ENCODE results near the gene SKIDA1.

SKIDA1 gene

DNA sequence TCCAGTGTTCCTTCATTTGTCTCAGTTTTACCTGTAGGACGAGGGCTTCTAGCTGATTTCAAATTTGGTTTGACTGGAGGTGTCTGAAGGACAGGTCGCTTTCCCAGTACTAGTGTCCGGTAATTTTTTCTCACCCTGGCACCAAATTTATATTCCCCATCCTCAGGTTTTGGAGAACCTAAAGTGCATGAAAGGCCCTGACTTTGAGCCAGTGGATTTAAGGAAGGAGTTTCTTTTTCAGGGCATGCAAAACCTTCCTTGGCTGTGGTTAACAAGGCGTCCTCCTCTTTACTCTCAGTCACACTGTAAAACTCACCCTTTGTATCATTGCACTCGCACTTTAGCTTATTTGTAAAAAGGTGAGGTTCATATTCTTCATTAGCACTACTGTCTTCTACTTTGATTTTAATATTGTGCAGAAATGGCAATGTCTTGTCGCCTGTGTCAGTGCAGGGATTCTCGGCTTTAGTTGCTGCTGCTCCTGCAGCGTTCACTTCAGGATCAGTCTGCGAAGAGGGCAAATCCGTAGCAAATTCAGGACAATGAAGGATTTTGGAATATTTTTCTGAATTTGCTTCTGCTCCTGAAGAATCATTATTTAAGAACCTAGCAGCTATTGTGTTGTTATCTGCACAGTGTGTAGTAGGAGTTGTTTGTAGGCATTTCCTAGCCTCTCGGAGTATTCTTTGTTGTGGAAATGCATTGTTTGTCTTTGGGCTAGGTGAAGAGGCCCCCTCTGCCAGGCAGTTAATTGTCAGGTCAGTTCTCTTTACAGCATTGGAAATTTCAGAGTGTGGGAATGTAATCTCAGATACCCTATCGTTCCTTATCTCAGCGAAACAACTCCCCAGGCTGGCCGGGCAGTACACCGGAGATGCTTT is 9.9 kb downstream of the SKIDA1 start:
- no peak for DNase-seq

DNA sequence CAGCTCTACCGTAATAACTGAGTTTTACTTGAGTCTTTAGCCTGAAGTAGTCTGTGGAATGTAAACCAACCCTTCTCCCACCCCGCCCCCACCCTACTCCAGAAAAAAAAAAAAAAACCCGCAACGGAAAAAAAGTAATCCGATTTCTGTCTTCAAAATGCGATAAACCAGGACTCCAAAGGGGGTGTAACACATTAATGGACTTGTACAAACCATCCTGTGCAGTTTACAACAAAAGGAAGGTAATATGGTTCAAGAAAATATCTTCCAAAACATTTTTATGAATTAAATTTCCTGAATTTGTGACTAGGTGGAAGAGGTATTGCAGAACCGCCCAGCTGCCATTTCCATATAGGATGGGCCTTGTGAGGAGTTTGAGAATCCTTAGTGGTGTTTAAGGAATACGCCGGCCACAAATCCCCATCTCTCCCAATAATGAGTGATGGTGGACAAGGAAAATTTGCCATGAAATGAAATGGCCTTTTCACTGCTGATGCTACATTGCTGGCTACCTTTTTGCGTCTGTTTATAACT is 10.6 kb downstream of the SKIDA1 start:
- DNase-seq: no peak

- DNase-seq: no peak
Measured at GRCh38 chr10:21514129-21514817, 11.2 kb downstream of the SKIDA1 start.

DNA sequence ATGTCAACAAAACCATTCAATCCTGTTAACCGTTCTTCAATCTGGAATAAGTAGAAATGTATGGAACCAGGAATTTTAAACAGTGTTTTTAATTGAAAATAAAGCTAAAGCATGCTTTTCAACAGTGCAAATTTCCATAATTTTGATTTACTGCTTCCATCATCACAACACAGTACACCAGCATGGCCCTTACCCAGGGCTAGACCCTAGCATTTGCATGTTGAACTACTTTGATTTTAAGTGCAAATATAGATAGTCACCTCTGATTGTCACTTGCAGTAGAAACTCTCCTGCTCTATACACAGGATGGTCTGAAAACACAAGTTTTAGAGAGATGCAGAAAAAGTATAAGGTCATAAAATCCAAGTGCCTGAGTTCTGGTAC is 12.1 kb downstream of the SKIDA1 start:
- DNase-seq: no peak

- DNase-seq: no peak
Measured at GRCh38 chr10:21512573-21513404, 12.7 kb downstream of the SKIDA1 start.

GRCh38 chr10:21511946-21512572 is 13.4 kb downstream of the SKIDA1 start:
- no peak for DNase-seq

DNA sequence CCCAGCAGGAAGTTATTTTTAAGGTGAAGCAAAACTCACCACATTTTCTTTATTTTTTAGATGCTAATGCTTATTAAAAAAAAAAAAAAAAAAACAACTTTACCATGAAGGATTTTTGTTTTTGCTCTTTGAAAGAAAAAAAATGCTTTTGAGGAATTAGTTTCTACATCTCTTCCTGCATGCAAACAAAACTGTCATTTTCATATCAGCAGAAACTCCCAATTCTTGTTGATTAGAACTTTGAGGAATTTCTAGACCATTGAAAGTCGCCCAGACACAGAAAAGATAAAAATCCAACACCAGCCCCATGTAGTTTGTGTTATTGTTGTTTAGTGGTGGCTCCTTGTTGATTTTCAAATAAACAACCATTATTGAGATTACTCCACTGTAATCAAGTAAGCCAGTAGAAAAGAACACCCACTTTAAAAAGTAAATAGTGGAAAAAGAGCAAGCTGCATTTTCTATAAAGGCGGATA is 14.3 kb downstream of the SKIDA1 start:
- no peak for DNase-seq

DNA sequence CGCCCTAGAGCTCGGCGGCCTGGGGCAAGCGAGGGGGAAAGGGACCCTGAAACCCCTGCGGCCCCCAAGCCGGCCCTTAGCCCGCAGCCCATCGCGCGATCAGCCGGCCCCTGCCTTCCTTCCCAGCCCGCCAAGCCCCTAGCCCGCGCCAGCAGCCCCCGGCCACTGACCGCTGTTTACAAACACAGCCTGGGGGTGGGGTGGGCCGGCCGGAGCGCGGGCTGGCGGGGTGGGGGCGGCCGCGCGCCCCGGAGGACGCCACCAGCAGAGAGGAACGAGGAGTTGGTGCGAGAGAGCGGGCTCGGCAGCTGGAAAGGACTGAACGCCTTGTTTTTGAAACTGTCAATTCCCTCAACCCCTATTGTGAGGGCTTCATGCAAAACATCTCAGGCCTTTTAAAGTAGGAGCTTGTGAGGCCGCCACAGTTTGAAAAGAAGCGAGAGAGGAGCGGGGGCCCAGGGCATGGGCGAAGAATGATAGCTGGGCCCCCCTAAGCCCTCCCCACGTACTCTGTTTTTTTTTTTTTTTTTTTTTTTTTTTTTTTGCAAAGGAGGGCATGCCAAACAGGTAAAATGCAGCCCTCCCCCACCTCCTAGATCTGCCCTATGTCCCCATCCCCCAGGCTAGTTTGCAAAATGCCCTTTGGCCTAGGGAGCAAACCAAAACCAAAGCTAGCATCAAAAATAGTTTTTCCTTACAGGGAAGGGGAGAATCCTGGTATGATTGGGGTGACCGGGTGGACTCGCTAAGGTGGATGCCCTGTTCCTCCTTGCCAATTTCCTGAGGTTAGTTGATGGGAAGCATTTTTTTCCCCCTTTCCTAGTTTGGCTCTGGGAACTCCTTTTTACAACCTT is 15.0 kb downstream of the SKIDA1 start:
- no peak for DNase-seq

DNA sequence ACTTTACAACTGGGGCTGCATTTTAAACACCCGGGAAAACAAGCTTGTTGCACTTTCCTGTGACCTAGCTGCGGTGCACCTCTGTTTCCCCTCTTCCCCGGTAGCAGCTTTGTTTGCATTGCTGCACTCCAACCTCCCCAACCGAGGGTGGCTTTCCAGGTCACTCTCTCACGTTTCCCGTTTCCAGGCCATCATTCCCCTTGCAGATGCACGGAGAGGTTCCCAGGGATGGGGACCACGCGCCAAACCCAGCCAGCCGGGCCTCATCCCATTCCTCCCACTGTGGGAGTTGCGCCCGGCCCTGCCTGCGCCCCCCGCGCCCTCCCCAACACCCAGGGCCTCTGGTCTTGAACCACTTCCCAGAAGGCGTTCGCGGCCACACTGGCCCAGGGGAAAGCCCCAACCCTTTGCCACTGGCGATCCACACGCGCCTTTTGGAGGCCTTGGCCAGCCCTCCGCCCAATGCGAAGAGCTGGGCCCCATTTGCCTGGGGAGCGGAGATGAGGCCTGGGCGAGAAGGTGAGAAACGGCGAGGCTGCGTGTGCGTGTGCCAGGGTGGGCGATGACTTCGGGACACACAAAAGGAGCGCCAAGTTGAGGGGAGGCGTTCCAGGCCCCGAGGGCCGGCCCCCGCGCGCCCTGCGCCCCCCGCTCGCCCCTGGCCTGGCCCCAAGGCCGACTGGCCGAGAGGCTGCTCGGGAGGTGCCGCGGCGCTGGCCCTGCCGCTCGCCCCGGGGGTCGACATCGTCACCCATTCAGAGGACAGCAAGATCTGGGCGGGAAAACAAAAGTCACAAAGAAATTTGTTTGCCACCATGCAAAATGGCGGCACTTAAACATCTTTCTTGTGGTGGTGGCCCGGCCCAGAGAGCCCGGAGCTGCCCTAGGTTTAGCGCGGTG is 15.9 kb downstream of the SKIDA1 start:
- DNase-seq: no peak

- no peak for DNase-seq
Measured at GRCh38 chr10:21508706-21509331, 16.7 kb downstream of the SKIDA1 start.

DNA sequence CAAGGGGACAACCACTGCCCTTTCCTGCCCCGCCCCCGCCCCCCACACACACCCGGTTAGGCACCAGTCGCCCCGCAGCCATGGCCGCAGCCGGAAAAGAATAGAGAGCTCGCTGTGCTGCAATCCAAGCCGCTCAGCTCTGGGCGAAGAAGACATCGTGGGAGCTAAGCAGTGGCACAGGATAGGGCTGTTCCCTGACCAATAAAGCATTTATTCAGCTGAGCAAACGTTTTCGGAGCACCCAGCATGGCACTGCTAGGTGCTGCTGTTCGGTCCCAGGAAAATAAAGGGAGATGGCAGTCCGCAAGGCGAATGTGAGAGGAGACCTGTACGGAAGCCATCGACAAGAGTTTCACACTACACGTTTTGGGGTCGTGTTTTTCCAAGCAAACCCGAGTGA is 18.3 kb downstream of the SKIDA1 start:
- DNase-seq: no peak

DNA sequence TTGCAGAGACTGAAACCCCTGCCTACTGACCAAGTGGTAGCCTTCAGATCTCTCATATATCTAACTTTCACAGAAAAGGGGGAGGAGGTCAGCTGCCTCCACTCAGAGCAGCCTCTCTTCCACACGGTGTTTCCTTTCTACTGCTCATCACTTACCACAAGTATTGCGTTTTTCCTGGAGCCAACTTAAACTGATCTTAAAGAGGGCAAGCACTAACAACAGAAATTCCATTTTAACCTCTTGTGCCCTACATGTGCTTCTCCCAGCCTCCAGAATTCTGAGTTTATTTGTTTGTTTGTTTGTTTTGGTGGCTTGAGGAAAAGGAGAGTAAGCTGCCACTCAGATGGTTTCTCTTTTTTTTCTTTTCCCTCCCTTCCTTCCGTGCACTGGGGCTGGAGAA is 19.1 kb downstream of the SKIDA1 start:
- DNase-seq: no peak

- no peak for DNase-seq
Measured at GRCh38 chr10:21505711-21506278, 19.7 kb downstream of the SKIDA1 start.

- no peak for DNase-seq
Measured at GRCh38 chr10:21503542-21503941, 21.9 kb downstream of the SKIDA1 start.

- DNase-seq: no peak
Measured at GRCh38 chr10:21502348-21502740, 23.1 kb downstream of the SKIDA1 start.

DNA sequence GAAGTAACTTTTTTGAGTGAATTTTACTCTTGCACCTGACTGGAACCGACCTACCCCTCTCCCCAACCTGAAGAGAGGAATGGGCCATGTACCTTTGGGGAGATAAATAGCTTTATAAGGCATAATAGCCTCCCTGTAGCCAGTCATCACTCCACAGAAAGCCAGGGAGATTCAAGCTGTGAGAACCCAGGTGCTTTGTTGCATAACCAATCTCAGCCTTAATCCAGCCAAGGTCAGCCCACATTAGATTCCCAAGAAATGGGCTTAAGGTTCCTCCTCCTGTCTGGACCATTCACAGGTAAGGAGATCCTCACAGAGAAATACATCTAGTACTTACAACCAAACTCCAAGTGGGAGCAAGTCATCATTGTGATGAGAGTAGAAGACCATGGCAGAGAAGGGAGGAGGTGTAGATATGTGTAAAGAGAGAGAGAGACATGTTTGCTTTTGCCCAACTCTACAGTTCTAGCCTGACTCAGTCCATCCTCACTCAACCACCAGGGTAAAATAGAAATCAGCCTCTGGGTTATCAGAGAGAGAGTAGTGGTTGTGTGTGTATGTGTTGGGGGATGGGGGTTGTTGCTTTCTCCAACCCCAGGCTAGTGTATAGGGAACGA is 23.6 kb downstream of the SKIDA1 start:
- no peak for DNase-seq

DNA sequence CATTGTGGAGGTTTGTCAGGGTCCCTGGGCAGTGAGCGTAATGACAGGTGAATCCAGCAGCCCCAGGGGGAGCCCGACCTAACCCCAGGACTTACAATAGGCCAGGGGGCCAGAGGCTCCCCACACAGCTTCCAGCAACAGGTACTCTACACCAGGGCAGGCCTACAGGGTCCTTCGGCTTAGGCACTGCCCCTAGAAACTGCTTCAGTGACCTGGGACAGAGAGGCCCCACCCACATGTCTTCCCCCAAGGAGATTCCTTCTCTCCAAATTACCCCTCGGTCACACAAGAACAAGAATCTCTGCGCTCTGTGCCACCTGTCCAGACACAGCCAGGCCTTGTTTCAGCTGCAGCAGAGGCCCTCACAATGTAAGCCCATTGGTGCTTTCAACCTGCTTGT is 24.4 kb downstream of the SKIDA1 start:
- DNase-seq: no peak

- no peak for DNase-seq
Measured at GRCh38 chr10:21500578-21500910, 24.9 kb downstream of the SKIDA1 start.

Measured in activated gamma-delta T cell (primary cell).